ENCODE measurements around the gene LAYN.
A peak's percentile ranks its signal among the peaks of the same experiment; 100 is the strongest.

The LAYN gene

DNA sequence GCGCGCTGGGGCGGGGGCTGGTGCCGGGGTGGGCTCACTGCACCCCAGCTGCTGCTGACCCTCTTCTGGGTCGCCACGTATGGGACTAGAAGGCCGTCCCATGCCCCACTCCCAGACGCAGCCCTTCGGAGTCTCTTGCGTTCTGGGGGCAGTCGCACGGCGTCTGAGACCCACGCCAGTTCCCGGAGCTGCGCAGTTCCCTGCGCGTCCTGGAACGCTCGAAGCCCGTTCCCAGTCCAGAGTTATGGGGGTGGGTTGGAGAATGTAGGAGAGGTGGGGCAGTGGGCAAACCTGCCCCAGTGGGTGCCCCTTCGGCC lies 375 bp downstream of the LAYN start:
- TF ChIP-seq, protein P1, sequence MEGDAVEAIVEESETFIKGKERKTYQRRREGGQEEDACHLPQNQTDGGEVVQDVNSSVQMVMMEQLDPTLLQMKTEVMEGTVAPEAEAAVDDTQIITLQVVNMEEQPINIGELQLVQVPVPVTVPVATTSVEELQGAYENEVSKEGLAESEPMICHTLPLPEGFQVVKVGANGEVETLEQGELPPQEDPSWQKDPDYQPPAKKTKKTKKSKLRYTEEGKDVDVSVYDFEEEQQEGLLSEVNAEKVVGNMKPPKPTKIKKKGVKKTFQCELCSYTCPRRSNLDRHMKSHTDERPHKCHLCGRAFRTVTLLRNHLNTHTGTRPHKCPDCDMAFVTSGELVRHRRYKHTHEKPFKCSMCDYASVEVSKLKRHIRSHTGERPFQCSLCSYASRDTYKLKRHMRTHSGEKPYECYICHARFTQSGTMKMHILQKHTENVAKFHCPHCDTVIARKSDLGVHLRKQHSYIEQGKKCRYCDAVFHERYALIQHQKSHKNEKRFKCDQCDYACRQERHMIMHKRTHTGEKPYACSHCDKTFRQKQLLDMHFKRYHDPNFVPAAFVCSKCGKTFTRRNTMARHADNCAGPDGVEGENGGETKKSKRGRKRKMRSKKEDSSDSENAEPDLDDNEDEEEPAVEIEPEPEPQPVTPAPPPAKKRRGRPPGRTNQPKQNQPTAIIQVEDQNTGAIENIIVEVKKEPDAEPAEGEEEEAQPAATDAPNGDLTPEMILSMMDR (IDR thresholded peaks at IDR 0.05; ENCODE audit: unreplicated experiment in 3 of 3) = no peak
- H3K36me3 Mint-ChIP-seq (ENCODE audit: low read depth) = no peaks in the 10 kb centered on the region
- H3K4me3 Mint-ChIP-seq = peak overlapping the region; percentile 85 to 92 (median 86)
- peaks cover 15% of the 10 kb centered on the region for H3K4me1 Mint-ChIP-seq
- no peaks in the 10 kb centered on the region for H3K9me3 Mint-ChIP-seq
- no peak overlapping the region for H3K27ac Mint-ChIP-seq
- peaks cover 75% of the 10 kb centered on the region for H3K27me3 Mint-ChIP-seq (ENCODE audit: low read depth)

DNA sequence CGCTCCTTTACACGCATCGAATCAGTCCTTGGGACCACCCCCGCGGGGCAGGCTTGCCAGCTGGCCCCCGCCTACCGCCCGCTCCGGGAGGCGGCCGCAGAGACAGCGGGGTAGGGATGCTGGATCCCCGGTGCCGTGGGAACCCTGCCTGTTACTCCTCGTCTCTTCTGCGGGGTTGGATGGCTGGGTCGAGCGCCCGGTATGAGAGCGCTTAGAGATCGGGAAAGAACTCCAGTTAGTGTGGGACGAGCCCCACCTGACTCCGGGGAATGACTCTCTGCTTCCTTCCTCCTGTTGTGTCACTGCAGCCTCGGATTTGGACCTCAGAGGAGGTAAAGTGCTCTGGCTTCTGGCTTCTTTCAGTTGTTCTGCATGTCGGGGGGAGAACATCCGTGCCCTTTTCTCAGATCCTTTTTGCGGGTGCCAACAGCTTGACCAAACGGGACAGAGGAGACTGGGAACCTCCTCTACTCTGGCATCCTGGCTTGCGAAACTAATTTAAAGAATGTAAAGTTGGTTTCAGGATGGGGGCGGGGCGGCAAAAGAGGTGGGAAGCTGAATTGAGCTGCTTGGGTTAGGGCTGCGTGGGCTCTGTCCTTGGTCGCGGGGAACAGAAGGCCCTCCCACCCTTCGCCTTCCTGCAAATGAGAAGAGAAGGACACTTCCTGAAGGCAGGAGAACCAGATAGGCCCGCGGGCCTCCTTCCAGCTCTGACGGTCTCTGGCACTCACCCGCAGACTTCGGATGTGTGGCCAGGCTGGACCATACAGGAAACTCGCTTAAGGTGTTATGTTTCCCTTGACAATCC lies 938 bp downstream of the LAYN start:
- peaks cover 15% of the 10 kb centered on the region for H3K4me1 Mint-ChIP-seq
- H3K36me3 Mint-ChIP-seq (ENCODE audit: low read depth) = no peaks in the 10 kb centered on the region
- H3K4me3 Mint-ChIP-seq = peak overlapping the region; percentile 85 to 92 (median 86)
- H3K27ac Mint-ChIP-seq = peak overlapping the region; percentile 27 to 73 (median 70)
- no peaks in the 10 kb centered on the region for H3K9me3 Mint-ChIP-seq
- peaks cover 75% of the 10 kb centered on the region for H3K27me3 Mint-ChIP-seq (ENCODE audit: low read depth)
- TF ChIP-seq, protein P1 (IDR thresholded peaks at IDR 0.05; ENCODE audit: unreplicated experiment in 3 of 3) = no peak

DNA sequence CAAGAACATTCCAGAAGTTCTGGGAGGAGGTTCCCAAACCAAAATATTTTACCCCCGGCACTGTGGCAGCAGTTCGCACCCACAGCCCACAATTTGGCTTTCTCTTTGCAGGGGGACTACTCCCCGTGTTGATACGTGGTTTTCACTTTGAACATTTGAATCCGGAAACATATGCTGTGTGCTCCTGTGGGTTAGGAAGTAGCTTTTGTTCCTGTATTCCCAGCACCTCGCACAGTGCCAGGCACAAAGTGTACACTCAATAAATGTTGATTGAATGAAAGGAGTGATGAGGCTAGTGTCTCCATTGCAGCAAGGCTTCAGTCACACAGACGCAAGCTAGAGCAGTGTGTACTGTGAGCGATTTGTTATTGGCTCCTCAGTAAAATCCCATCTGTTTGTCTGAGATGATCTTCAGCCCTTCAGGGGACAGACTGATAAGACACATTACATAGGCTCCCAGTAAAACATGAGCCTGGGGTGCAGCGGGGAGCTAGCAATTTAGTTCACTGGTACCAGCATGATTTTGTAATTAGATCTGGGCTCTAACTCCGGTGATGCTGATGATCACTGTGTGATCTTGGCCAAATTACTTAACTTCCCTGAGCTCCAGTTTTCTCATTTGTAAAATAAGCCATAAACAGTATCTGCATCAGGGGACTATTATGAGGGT lies 2.2 kb downstream of the LAYN start:
- Mint-ChIP-seq H3K9me3 (no peaks in the 10 kb centered on the region), H3K36me3 (ENCODE audit: low read depth) (no peaks in the 10 kb centered on the region), H3K4me3 (peak overlapping the region; percentile 29 to 92 (median 34)), H3K27ac (no peak overlapping the region), H3K4me1 (peaks cover 15% of the 10 kb centered on the region), H3K27me3 (ENCODE audit: low read depth) (peaks cover 63% of the 10 kb centered on the region)
- TF ChIP-seq, protein P1 (IDR thresholded peaks at IDR 0.05; ENCODE audit: unreplicated experiment in 3 of 3) = no peak

DNA sequence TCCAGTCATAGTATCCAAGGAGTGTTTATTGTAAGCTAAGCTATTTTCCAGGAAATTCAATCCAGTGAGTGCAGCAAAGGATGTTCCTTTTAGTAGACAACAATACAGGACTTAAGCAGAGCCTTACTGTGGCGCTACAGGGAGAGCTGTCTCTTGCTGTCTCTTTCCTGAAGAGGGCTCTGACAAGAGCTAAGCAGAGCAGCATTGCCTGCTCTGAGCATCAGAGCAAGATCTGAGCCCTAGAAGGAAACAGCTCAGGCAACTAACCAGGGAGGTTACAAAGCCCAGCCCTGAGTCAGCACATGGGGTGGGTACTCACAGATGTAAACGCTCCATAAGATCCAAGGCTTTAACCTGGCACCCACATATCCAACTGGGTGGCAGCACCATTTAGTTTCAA lies 8.0 kb downstream of the LAYN start:
- Mint-ChIP-seq H3K4me3 (no peak overlapping the region), H3K36me3 (ENCODE audit: low read depth) (no peaks in the 10 kb centered on the region), H3K27ac (no peak overlapping the region), H3K27me3 (ENCODE audit: low read depth) (peaks cover 20% of the 10 kb centered on the region), H3K9me3 (no peaks in the 10 kb centered on the region), H3K4me1 (peaks cover 20% of the 10 kb centered on the region)
- TF ChIP-seq, protein P1 (IDR thresholded peaks at IDR 0.05; ENCODE audit: unreplicated experiment in 3 of 3) = no peak

DNA sequence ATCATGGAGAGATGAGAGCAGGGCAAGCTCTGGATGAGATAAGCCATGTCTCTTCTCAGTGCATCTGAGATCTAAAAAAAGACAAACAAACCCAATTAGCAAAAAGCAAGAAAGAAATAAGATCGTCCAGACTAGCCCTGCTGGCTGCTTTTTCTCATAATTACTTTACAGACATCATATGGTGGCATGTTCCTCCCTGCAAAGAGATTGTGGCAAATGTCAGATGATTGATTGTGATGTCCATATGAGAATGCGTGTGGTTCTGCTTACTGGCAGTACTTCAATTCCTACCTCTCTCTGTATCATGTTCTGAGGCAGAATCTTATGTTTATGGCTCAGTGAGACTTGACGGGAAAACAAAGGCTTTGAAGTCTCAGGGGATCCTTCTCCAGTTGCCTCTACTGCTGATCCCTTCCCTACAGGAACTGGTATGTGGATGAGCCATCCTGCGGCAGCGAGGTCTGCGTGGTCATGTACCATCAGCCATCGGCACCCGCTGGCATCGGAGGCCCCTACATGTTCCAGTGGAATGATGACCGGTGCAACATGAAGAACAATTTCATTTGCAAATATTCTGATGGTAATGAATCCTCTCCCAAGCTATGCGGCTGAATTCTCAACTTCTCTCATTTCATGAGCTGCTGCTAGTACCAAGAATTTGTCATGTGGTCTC lies 8.8 kb downstream of the LAYN start:
- Mint-ChIP-seq H3K27me3 (ENCODE audit: low read depth) (peaks cover 13% of the 10 kb centered on the region), H3K4me3 (no peak overlapping the region), H3K27ac (peak overlapping the region in 1 of 3 experiments; percentile 7), H3K4me1 (peaks cover 20% of the 10 kb centered on the region), H3K9me3 (no peaks in the 10 kb centered on the region), H3K36me3 (ENCODE audit: low read depth) (no peaks in the 10 kb centered on the region)
- TF ChIP-seq, protein P1 (IDR thresholded peaks at IDR 0.05; ENCODE audit: unreplicated experiment in 3 of 3) = no peak
